B cell (primary cell): Measurements from ENCODE around the gene TSEN54.

Experiments
- EZH2 ChIP-seq: IDR thresholded peaks from 2 replicates; pipeline ENCODE4 v1.6.1; 2012; ENCODE audit warnings: borderline replicate concordance, low read depth, mild to moderate bottlenecking, moderate library complexity, low read length; ENCODE audit not compliant: insufficient read depth, poor library complexity, severe bottlenecking
- TF ChIP-seq, protein P1 (sequence below): fragments of 200-600 bp; IDR thresholded peaks from one replicate; pipeline ENCODE4 v1.8.0; 2022; ENCODE audit warnings: antibody characterized with exemption, mild to moderate bottlenecking

GRCh38 chr17:75557075-75557851, 40.9 kb downstream of the TSEN54 start:
- TF ChIP-seq, protein P1, sequence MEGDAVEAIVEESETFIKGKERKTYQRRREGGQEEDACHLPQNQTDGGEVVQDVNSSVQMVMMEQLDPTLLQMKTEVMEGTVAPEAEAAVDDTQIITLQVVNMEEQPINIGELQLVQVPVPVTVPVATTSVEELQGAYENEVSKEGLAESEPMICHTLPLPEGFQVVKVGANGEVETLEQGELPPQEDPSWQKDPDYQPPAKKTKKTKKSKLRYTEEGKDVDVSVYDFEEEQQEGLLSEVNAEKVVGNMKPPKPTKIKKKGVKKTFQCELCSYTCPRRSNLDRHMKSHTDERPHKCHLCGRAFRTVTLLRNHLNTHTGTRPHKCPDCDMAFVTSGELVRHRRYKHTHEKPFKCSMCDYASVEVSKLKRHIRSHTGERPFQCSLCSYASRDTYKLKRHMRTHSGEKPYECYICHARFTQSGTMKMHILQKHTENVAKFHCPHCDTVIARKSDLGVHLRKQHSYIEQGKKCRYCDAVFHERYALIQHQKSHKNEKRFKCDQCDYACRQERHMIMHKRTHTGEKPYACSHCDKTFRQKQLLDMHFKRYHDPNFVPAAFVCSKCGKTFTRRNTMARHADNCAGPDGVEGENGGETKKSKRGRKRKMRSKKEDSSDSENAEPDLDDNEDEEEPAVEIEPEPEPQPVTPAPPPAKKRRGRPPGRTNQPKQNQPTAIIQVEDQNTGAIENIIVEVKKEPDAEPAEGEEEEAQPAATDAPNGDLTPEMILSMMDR: no peak
- no peak for TF ChIP-seq EZH2
